GM10266 (cell line): ENCODE data around the gene WDR93.
A peak's percentile ranks its signal among the peaks of the same experiment; 100 is the strongest.

Source experiments
- DNase-seq: peaks from one replicate; pipeline ENCODE4 v3.0.0; 2012; ENCODE audit errors: extremely low spot score
- TF ChIP-seq, protein P1 (sequence below): IDR thresholded peaks from 2 replicates; pipeline ENCODE4 v1.5.1; 2012; ENCODE audit warnings: mild to moderate bottlenecking, low read depth; ENCODE audit not compliant: control insufficient read depth, insufficient read depth; ENCODE audit errors: missing control alignments

The WDR93 gene

DNA sequence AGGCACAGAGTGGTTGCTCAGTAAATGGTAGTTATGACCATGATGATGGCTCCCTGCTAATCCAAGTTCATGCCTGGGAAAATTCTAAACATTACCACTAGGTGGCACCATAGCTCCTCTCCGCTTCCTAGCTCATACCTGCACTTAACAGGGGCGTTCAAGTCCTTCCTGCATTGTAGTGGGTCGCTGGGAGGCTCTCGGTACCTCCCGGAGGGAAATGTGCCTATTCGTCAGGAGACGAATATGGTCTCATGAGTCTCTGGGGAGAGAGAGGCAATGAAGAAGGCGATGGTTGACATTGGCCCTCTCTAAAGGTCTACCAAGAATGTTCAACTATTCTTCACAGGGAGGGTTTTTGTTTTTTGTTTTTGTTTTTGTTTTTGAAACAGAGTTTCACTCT is 49.5 kb downstream of the WDR93 start:
- TF ChIP-seq, protein P1, sequence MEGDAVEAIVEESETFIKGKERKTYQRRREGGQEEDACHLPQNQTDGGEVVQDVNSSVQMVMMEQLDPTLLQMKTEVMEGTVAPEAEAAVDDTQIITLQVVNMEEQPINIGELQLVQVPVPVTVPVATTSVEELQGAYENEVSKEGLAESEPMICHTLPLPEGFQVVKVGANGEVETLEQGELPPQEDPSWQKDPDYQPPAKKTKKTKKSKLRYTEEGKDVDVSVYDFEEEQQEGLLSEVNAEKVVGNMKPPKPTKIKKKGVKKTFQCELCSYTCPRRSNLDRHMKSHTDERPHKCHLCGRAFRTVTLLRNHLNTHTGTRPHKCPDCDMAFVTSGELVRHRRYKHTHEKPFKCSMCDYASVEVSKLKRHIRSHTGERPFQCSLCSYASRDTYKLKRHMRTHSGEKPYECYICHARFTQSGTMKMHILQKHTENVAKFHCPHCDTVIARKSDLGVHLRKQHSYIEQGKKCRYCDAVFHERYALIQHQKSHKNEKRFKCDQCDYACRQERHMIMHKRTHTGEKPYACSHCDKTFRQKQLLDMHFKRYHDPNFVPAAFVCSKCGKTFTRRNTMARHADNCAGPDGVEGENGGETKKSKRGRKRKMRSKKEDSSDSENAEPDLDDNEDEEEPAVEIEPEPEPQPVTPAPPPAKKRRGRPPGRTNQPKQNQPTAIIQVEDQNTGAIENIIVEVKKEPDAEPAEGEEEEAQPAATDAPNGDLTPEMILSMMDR, result peak; percentile 87
- peak; percentile 78 for DNase-seq

DNA sequence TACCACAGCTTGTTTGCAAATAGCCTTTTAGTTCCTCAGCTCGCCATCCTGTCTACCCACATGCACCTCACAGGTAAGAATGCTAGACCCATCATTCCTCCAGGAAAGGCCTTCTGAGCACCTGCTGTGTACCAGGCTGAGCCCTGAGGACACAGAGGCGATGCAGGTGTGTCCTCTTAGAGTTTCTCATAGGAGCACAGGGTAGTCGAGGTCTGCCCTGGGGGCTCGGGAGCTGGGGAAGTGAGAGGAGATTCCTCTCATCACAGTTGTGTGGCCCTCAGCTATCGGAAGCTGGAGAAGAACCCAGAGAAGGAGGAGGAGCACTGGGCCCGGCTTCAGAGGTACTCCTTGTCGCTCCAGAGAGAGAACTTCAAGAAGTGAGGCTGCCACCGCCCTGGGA is 52.4 kb downstream of the WDR93 start:
- TF ChIP-seq, protein P1, result no peak
- no peak for DNase-seq

DNA sequence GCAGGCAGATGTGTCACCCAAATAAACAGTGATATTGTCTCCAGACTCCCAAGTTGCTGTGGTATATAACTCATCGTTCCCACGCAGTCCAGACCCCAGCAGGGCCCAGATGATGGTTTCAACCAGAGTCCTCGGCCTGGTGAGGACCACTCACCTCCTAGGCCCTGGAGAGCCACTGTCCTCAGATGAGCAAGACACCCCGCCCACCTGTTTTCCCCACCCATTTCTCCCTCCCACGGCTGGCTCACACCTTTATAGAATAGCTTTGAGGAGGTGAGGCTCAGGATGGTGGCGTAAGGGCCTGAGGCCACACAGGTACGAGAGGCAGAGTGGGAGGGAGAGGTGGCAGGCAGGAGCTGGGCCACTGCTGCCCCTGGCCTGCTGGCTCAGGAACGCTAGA is 53.0 kb downstream of the WDR93 start:
- TF ChIP-seq, protein P1, result no peak
- no peak for DNase-seq

DNA sequence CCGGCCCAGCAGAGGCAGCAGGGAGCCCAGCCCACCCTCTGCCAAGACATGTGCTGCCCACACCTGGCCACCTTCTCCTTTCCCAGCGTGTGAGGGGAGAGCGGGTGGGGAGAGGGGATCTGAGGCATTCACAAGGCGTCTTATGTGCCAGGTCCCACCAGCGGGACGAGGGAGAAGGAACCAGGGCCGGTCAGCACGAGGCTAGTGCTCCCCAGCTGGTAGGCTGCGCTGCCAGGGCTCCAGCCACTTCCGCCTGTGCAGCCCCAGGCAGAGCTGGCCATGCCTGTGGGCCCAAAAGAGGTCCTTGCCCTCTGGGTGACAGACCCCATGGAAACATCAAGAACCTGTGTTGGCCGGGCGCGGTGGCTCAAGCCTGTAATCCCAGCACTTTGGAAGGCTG is 54.5 kb downstream of the WDR93 start:
- TF ChIP-seq, protein P1, result no peak

DNA sequence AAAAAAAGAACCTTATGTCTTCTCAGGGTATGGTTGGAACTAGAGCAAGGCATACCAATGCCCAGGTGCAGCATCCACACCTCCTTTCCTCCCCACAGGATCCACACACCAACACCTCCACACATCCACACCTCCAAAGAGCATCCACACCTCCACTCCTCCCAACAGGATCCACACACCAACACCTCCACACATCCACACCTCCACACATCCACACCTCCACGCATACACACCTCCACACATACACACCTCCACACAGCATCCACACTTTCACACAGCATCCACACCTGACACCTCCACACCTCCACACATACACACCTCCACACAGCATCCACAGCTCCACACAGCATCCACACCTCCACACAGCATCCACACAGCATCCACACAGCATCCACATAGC is 55.2 kb downstream of the WDR93 start:
- no peak for DNase-seq
- TF ChIP-seq, protein P1, result no peak

More for the DNA sequence above, 54.5 kb downstream of the WDR93 start:
- DNase-seq, result no peak

DNA sequence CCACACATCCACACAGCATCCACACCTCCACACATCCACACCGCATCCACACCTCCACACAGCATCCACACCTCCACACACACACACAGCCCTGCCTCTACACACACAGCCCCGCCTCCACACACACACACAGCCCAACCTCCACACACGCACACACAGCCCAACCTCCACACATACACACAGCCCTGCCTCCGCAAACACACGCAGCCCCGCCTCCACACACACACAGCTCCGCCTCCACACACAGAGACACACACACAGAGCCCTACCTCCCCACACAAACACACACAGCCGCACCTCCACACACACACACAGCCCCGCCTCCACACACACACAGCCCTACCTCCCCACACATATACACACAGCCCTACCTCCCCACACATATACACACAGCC is 55.8 kb downstream of the WDR93 start:
- DNase-seq, result no peak
- TF ChIP-seq, protein P1, result no peak

DNA sequence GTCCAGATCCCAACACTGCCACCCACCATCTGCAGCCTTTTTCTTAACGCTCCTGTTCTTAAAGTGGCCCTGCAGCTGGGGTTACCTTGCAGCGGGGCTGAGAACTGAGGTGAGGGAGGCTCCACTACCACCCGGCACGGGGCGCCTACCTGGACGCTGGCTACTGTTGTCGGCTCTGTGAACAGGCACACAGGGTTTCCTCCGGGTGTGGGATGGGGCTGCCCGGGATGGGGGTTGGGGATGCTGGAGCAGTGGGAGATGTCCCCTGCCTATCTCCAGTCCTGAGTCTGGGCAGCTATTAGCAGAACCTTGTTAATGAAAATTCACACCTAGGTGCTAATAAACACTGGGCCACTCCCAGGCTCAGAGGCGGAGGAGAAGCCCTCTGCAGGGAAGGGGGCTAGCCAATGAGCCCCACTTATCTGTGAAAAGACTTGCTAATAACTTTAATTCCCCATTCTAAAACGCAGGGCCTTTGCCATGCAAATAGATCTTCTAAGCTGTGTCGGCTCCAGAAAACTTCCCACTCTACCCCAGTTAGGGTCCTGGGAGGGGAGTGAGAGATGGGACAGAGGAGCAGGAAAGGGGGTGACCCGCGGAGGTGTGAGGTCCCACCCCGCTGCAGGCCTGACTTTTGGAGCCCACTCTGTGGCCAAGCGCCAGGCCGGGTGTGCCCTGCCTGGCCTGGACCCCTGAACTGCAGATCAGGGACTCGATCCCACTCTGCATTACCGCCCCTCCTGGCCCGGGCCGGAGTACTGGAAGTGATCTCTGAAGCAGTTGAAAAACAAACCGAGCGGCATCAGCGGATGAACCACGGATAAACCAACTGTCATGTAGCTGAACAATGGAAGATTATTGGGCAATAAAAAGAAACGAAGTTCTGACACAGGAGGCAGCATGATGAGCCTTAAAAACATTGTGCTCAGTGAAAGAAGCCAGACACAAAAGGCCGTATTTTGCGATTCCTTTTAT is 57.4 kb downstream of the WDR93 start:
- DNase-seq, result no peak
- TF ChIP-seq, protein P1, result no peak
